Heart left ventricle (tissue), 16 donors: Measurements from ENCODE around the gene CABP4. TPM values are rescaled to one million over a fixed set of nuclear protein-coding genes. Genes with fewer than 3 reads are reported as not detected.

Experiments used
- ATAC-seq, 4 donors: fragments of 200-7000 bp; cut with Tn5 transposase; one replicate each; pipeline ENCODE4 v1.9.1; 2020 to 2022; ENCODE audit warnings: moderate library complexity in 4 of 4, mild to moderate bottlenecking in 3 of 4, moderate number of reproducible peaks in 1 of 4
- DNase-seq, 5 donors: peaks; one replicate each; pipeline ENCODE4 v3.0.0-alpha.2; 2020
- H3K27ac ChIP-seq, 12 donors: fragments of 200-600 bp; sonication (generic) in 4 of 12; one replicate each; pipeline versions ENCODE4 v1.5.0 to v1.8.0; 2016 to 2022; ENCODE audit warnings: mild to moderate bottlenecking in 2 of 12
- H3K27me3 ChIP-seq, 9 donors: fragments of 200-600 bp; sonication (generic) in 2 of 9; one replicate each; pipeline versions ENCODE4 v1.5.1 to v1.8.0; 2016 to 2022; ENCODE audit warnings: mild to moderate bottlenecking in 3 of 9
- H3K36me3 ChIP-seq, 9 donors: fragments of 200-600 bp; sonication (generic) in 2 of 9; one replicate each; pipeline versions ENCODE4 v1.5.0 to v1.8.0; 2018 to 2022; ENCODE audit warnings: mild to moderate bottlenecking in 2 of 9
- H3K4me1 ChIP-seq, 12 donors: fragments of 200-600 bp; sonication (generic) in 4 of 12; one replicate each; pipeline versions ENCODE4 v1.5.0 to v1.8.0; 2016 to 2022; ENCODE audit warnings: mild to moderate bottlenecking in 3 of 12
- H3K4me3 ChIP-seq, 12 donors: fragments of 200-600 bp; sonication (generic) in 4 of 12; one replicate each; pipeline versions ENCODE4 v1.5.0 to v1.8.0; 2017 to 2022; ENCODE audit warnings: mild to moderate bottlenecking in 9 of 12, moderate library complexity in 4 of 12
- H3K9me3 ChIP-seq, 12 donors: fragments of 200-600 bp; sonication (generic) in 4 of 12; one replicate each; pipeline versions ENCODE4 v1.5.0 to v1.8.0; 2016 to 2022; ENCODE audit warnings: mild to moderate bottlenecking in 1 of 12
- CTCF ChIP-seq, 12 donors: fragments of 200-600 bp; sonication (generic) in 4 of 12; IDR thresholded peaks; one replicate each; pipeline versions ENCODE4 v1.5.0 to v1.8.0; 2018 to 2022; ENCODE audit warnings: antibody characterized with exemption in 12 of 12, mild to moderate bottlenecking in 5 of 12
- POLR2A ChIP-seq, 2 donors: fragments of 450-650 bp; IDR thresholded peaks; one replicate each; pipeline ENCODE4 v1.6.1; 2017; ENCODE audit warnings: antibody characterized with exemption in 2 of 2, mild to moderate bottlenecking in 2 of 2, moderate library complexity in 2 of 2
- WGBS, 4 donors: extraction: QIAGEN DNeasy Blood & Tissue Kit in 2 of 4; methylation state at CpG; one replicate each; pipeline versions ENCODE4 v1.1.5 to v1.1.7; 2013 to 2018; 5-methylcytosine and 5-hydroxymethylcytosine counted together
- intact Hi-C, 10 donors: fragments of 100-400 bp; cut with DNase I; formaldehyde crosslinking; loops; one replicate each; pipeline versions ENCODE4 v1.11.1 to v1.14.2; 2022
- polyA plus RNA-seq, 2 donors: library from polyadenylated mRNA; stranded (reverse); fragments of 200-250 nt; gene quantifications; one replicate each; pipeline ENCODE4 v1.2.3, GENCODE V29; 2013
- total RNA-seq, 9 donors: library from RNA; depleted of rRNA in 2 of 9; stranded (reverse); fragments of >200 nt in 2 of 9; fragmentation: NEBNext Ultra II Directional in 3 of 9; extraction: Animal tissue kit (Norgen Biotek cat#: 25700) in 3 of 9; gene quantifications; one replicate each; pipeline versions ENCODE4 v1.1.0 to v1.2.4, GENCODE V29; 2016 to 2023
- donor health status: ischemic (EF 13 %, LVEDD 7.1; RV severe dilation, severe dysfunction).
- donor health status: healthy with polysubstance abuse.
- donor health status: DM: no; HTN: yes; CAD: no.
- donor health status: DM: no; HTN: no; CAD: no.
- donor health status: ischemic (EF 25% LVEDD 6.9; RV normal size, moderate dysfunction).
- donor health status: ischemic (EF 25% LVEDD 5.7; RV mildly dilated, moderate dysfunction).
- donor health status: healthy.
- donor health status: DM: yes; HTN: yes; CAD: no.
- donor health status: ischemic (EF 35%, LVEDD 5.7; RV mildly dilated, moderate dysfunction).
- donor health status: nonischemic (EF 11% LVEDD 7.7; RV severe dilation, severe dysfunction).
- donor health status: DM: yes; HTN: yes; CAD: no.
- donor health status: PGD.
- donor health status: ischemic (EF 29% LVEDD 5.4; RV normal size, mild dysfunction).
- donor health status: nonischemic (EF 23%, LVEDD 6.1; RV moderate dilation, normal function).

The CABP4 gene
- total and polyA plus RNA-seq, 11 donors, result 0.25 to 4.2 (median 0.51) TPM; not detected in 1

DNA sequence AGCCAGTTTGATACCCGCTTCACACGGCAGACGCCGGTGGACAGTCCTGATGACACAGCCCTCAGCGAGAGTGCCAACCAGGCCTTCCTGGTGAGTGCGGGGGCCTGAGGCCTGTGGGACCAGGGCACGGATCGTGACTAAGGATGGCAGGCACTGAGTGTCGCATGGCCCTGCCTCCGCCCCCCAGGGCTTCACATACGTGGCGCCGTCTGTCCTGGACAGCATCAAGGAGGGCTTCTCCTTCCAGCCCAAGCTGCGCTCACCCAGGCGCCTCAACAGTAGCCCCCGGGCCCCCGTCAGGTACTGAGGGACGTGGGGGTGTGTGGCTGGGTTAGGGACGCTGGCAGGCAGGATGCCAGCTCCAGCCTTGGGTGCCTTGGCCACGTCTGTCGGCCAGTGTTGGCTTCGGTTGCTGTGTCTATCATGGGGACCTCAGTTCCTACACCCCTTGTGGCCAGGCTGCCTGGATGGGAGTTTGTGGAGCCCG is 20.7 kb upstream of the CABP4 start:
- intact Hi-C loops, result no loop called here
- ATAC-seq, result no peak
- H3K4me3 ChIP-seq, result peak overlapping the region in 1 of 12 donors; percentile 25
- peaks cover under 1 to 41% (median 10%) of the 10 kb centered on the region in 12 donors for H3K4me1 ChIP-seq
- no peaks in the 10 kb centered on the region for H3K9me3 ChIP-seq
- H3K27ac ChIP-seq, result peak overlapping the region in 1 of 12 donors; percentile 46
- TF ChIP-seq CTCF (IDR thresholded peaks at IDR 0.05) (no peak), POLR2A (IDR thresholded peaks at IDR 0.05) (no peak)
- no peaks in the 10 kb centered on the region for H3K27me3 ChIP-seq
- 82 to 92% (median 85%) methylated on average over 13 to 23 of the region's 23 CpGs for WGBS, 4 donors
- peaks cover 0 to 84% (median 65%) of the 10 kb centered on the region in 9 donors for H3K36me3 ChIP-seq
- DNase-seq, result no peak

- no peaks in the 10 kb centered on the region for H3K27me3 ChIP-seq
- WGBS, 4 donors, result 86 to 93% (median 88%) methylated on average over 17 to 26 of the region's 26 CpGs
- DNase-seq (no peak), ATAC-seq (no peak)
- peak overlapping the region in 2 of 12 donors; percentile 53 to 90 for H3K27ac ChIP-seq
- H3K4me3 ChIP-seq, result peak overlapping the region in 1 of 12 donors; percentile 62
- peaks cover 0 to 42% (median 8%) of the 10 kb centered on the region in 12 donors for H3K4me1 ChIP-seq
- peaks cover 0 to 85% (median 58%) of the 10 kb centered on the region in 9 donors for H3K36me3 ChIP-seq
- TF ChIP-seq POLR2A (IDR thresholded peaks at IDR 0.05) (no peak), CTCF (IDR thresholded peaks at IDR 0.05) (no peak)
- intact Hi-C loops, result no loop called here
- no peaks in the 10 kb centered on the region for H3K9me3 ChIP-seq
Observed at GRCh38 chr11:67435031-67435726, 20.0 kb upstream of the CABP4 start.

DNA sequence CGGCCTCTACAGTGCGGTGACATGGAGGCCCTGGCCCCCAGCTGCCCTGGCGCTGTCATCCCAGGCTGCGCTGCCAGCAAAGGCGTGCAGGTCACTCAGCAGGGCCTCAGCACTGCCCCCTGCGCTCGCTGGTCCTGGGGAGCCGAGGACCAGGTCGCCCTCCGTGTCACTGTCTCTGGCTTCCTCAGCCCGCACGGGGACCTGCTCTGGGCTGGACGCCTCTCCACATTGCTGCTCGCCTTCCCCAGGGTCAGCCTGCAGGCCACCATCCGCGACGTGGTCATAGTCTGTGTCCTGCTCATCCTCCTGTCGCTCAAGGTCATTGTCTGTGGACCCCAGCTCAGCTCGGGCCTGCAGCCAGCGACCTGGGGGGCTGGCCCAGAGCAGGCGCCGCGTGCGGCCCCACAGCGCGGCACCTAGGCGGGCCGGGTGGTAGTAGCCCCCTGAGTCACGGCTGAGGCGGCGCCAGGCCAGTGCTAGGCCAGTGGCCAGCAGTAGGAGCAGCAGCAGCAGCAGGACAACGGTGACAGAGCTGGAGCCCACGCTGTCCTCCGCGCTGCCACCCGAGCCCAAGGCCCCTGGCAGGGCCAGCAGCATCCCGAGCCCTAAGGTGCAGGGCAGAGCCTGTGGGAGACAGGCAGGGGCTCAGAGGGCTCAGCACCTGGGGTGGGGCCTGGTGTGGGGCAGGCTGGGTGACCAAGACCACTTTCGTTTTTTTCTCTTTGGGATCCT is 19.3 kb upstream of the CABP4 start:
- TF ChIP-seq POLR2A (IDR thresholded peaks at IDR 0.05) (no peak), CTCF (IDR thresholded peaks at IDR 0.05) (no peak)
- Histone ChIP-seq H3K36me3 (peaks cover 0 to 88% (median 55%) of the 10 kb centered on the region in 9 donors), H3K27ac (peak overlapping the region in 3 of 12 donors; percentile 22 to 90 (median 53)), H3K9me3 (no peaks in the 10 kb centered on the region), H3K4me3 (peak overlapping the region in 2 of 12 donors; percentile 17 to 62), H3K27me3 (no peaks in the 10 kb centered on the region), H3K4me1 (peaks cover 0 to 49% (median 10%) of the 10 kb centered on the region in 12 donors)
- intact Hi-C loops, result no loop called here
- no peak for ATAC-seq
- WGBS, 4 donors, result 90 to 93% (median 91%) methylated on average over 22 to 38 of the region's 38 CpGs
- no peak for DNase-seq
